ENCODE results near the gene ANXA4.

Gene ANXA4

DNA sequence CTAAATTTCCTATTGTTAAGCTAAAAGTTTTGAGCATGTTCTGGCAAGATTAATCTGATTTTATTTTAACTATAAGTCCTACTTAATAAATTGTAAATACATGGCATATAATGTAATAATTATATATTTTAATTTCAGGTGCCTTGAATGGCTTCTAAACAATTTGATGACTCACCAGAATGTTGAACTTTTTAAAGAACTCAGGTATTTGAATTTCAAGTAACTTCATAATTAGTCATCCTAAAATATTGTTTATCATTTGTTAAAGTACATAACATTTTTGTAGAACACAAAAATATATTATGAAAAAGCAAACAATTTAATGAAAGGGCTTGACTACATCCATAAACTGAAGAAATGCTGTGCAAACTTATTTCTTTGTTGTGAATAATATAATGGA, 102.1 kb downstream of the ANXA4 start:
- no peak for ATAC-seq
- TF ChIP-seq CSDC2 (CRISPR knock-in tag; IDR thresholded peaks at IDR 0.05) (no peak), ESRRG (CRISPR knock-in tag; IDR thresholded peaks at IDR 0.05) (no peak), RARB (CRISPR knock-in tag; IDR thresholded peaks at IDR 0.05) (no peak), ZNF8 (CRISPR knock-in tag; IDR thresholded peaks at IDR 0.05) (no peak), GLIS3 (CRISPR knock-in tag; IDR thresholded peaks at IDR 0.05) (no peak), CSRNP3 (CRISPR knock-in tag; IDR thresholded peaks at IDR 0.05) (no peak), ZFP3 (CRISPR knock-in tag; IDR thresholded peaks at IDR 0.05) (no peak), ARNTL (CRISPR knock-in tag; IDR thresholded peaks at IDR 0.05; ENCODE audit: borderline replicate concordance, low read depth) (no peak)

- ATAC-seq, result no peak
- TF ChIP-seq ZNF565 (CRISPR knock-in tag; conservative IDR thresholded peaks at IDR 0.05; ENCODE audit: low read depth), result no peak
Measured at GRCh38 chr2:69844560-69844959, 102.6 kb downstream of the ANXA4 start.

- no peak for ATAC-seq
- TF ChIP-seq ISL1 (CRISPR knock-in tag; IDR thresholded peaks at IDR 0.05) (no peak), TCF4 (CRISPR knock-in tag; IDR thresholded peaks at IDR 0.05; ENCODE audit: borderline replicate concordance) (no peak), ZNF8 (CRISPR knock-in tag; IDR thresholded peaks at IDR 0.05) (no peak), ZNF70 (CRISPR knock-in tag; IDR thresholded peaks at IDR 0.05) (no peak), ESRRG (CRISPR knock-in tag; IDR thresholded peaks at IDR 0.05) (no peak), GLIS3 (CRISPR knock-in tag; IDR thresholded peaks at IDR 0.05) (no peak), ZNF565 (CRISPR knock-in tag; conservative IDR thresholded peaks at IDR 0.05; ENCODE audit: low read depth) (no peak)
- TF ChIP-seq, protein P1, sequence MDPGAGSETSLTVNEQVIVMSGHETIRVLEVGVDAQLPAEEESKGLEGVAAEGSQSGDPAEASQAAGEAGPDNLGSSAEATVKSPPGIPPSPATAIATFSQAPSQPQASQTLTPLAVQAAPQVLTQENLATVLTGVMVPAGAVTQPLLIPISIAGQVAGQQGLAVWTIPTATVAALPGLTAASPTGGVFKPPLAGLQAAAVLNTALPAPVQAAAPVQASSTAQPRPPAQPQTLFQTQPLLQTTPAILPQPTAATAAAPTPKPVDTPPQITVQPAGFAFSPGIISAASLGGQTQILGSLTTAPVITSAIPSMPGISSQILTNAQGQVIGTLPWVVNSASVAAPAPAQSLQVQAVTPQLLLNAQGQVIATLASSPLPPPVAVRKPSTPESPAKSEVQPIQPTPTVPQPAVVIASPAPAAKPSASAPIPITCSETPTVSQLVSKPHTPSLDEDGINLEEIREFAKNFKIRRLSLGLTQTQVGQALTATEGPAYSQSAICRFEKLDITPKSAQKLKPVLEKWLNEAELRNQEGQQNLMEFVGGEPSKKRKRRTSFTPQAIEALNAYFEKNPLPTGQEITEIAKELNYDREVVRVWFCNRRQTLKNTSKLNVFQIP (CRISPR knock-in tag; IDR thresholded peaks at IDR 0.05; ENCODE audit: borderline replicate concordance, low read depth), result no peak
Measured at GRCh38 chr2:69846182-69847067, 104.5 kb downstream of the ANXA4 start.

GRCh38 chr2:69847068-69847828, 105.3 kb downstream of the ANXA4 start:
- no peak for ATAC-seq
- TF ChIP-seq ARNTL (CRISPR knock-in tag; IDR thresholded peaks at IDR 0.05; ENCODE audit: borderline replicate concordance, low read depth), result no peak
- TF ChIP-seq ISL1 (CRISPR knock-in tag; IDR thresholded peaks at IDR 0.05), result no peak
- TF ChIP-seq ZNF565 (CRISPR knock-in tag; conservative IDR thresholded peaks at IDR 0.05; ENCODE audit: low read depth), result no peak
- no peak for TF ChIP-seq ZFP3 (CRISPR knock-in tag; IDR thresholded peaks at IDR 0.05)
- TF ChIP-seq, protein P2, sequence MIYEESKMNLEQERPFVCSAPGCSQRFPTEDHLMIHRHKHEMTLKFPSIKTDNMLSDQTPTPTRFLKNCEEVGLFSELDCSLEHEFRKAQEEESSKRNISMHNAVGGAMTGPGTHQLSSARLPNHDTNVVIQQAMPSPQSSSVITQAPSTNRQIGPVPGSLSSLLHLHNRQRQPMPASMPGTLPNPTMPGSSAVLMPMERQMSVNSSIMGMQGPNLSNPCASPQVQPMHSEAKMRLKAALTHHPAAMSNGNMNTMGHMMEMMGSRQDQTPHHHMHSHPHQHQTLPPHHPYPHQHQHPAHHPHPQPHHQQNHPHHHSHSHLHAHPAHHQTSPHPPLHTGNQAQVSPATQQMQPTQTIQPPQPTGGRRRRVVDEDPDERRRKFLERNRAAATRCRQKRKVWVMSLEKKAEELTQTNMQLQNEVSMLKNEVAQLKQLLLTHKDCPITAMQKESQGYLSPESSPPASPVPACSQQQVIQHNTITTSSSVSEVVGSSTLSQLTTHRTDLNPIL (CRISPR knock-in tag; IDR thresholded peaks at IDR 0.05; ENCODE audit: low read depth), result no peak
- no peak for TF ChIP-seq GLIS3 (CRISPR knock-in tag; IDR thresholded peaks at IDR 0.05)
- no peak for TF ChIP-seq ZFP30 (CRISPR knock-in tag; IDR thresholded peaks at IDR 0.05)

DNA sequence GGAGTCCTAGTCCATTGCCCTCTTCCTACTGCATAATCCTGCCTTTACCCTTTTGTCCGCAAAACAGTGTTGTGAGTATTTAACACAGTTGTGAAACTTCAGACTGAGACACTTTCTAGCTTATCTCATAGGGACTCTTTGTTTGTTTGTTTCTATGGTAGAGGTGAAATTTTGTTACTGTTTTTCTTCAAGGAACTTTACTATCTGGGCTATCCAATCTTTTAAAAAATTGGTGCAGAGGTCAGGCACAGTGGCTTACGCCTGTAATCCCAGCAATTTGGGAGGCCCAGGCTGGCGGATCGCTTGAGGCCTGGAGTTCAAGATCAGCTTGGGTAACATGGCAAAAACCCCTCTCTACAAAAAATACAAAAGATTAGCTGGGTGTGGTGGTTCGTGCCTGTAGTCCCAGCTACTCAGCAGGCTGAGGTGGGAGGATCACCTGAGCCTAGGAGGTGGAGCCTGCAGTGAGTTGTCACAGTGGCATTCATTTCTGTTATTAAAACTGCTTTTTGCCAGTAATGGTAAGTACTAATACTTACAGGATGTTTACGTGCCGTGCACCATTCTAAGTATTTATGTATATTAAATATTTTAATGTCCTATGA, 106.4 kb downstream of the ANXA4 start:
- no peak for ATAC-seq
- TF ChIP-seq RARB (CRISPR knock-in tag; IDR thresholded peaks at IDR 0.05) (no peak), ZNF565 (CRISPR knock-in tag; conservative IDR thresholded peaks at IDR 0.05; ENCODE audit: low read depth) (no peak), ZFP30 (CRISPR knock-in tag; IDR thresholded peaks at IDR 0.05) (no peak), ZNF8 (CRISPR knock-in tag; IDR thresholded peaks at IDR 0.05) (no peak), ESRRG (CRISPR knock-in tag; IDR thresholded peaks at IDR 0.05) (no peak), ARNTL (CRISPR knock-in tag; IDR thresholded peaks at IDR 0.05; ENCODE audit: borderline replicate concordance, low read depth) (no peak), CSRNP3 (CRISPR knock-in tag; IDR thresholded peaks at IDR 0.05) (no peak), TOX (CRISPR knock-in tag; IDR thresholded peaks at IDR 0.05; ENCODE audit: borderline replicate concordance) (no peak), OSR1 (CRISPR knock-in tag; IDR thresholded peaks at IDR 0.05) (no peak), ZFP3 (CRISPR knock-in tag; IDR thresholded peaks at IDR 0.05) (no peak), CSDC2 (CRISPR knock-in tag; IDR thresholded peaks at IDR 0.05) (no peak), PPARA (CRISPR knock-in tag; IDR thresholded peaks at IDR 0.05; ENCODE audit: borderline replicate concordance) (no peak), ZC3H10 (CRISPR knock-in tag; IDR thresholded peaks at IDR 0.05) (no peak)
- TF ChIP-seq, protein P1 (CRISPR knock-in tag; IDR thresholded peaks at IDR 0.05; ENCODE audit: borderline replicate concordance, low read depth), result no peak
